GM18498 (cell line): Measurements from ENCODE around the gene SNIP1.
A peak's percentile ranks its signal among the peaks of the same experiment; 100 is the strongest.
"Not testable (repeated sequence)": the region's sequence is repeated elsewhere in the genome, so short reads cannot be mapped to it uniquely, and the experiment has no call there.

ENCODE experiments used
- ATAC-seq: cut with Tn5 transposase; IDR thresholded peaks from one replicate; pipeline ENCODE4 v1.9.1; 2021; ENCODE audit warnings: mild to moderate bottlenecking, moderate library complexity; ENCODE audit not compliant: unreplicated experiment

SNIP1 gene

GRCh38 chr1:37514350-37515184 lies 39.5 kb downstream of the SNIP1 start, which contains the start of gene MEAF6:
TSS of gene MEAF6 (minus strand) at chr1:37514766. CDS start at chr1:37514746, 20 bp downstream.
- peak; percentile 92 for ATAC-seq

GRCh38 chr1:37513795-37514349 lies 40.2 kb downstream of the SNIP1 start:
- peak; percentile 38 for ATAC-seq

GRCh38 chr1:37509181-37509580 lies 44.9 kb downstream of the SNIP1 start:
- no peak for ATAC-seq

GRCh38 chr1:37506740-37507139 lies 47.4 kb downstream of the SNIP1 start:
- no peak for ATAC-seq

GRCh38 chr1:37502791-37503190 lies 51.3 kb downstream of the SNIP1 start:
- ATAC-seq, result not testable (repeated sequence)

GRCh38 chr1:37502104-37502503 lies 52.0 kb downstream of the SNIP1 start:
- no peak for ATAC-seq

- ATAC-seq, result no peak
Observed at GRCh38 chr1:37501661-37502060, 52.4 kb downstream of the SNIP1 start.

GRCh38 chr1:37498872-37499617 lies 55.0 kb downstream of the SNIP1 start:
- no peak for ATAC-seq

- ATAC-seq, result no peak
Observed at GRCh38 chr1:37497832-37498231, 56.3 kb downstream of the SNIP1 start.

GRCh38 chr1:37495875-37496274 lies 58.2 kb downstream of the SNIP1 start:
- no peak for ATAC-seq

GRCh38 chr1:37493336-37494098 lies 60.6 kb downstream of the SNIP1 start:
- no peak for ATAC-seq

- ATAC-seq, result no peak
Observed at GRCh38 chr1:37487619-37487984, 66.5 kb downstream of the SNIP1 start.

GRCh38 chr1:37486680-37487618 lies 67.1 kb downstream of the SNIP1 start:
- ATAC-seq, result peak; percentile 48

- ATAC-seq, result no peak
Observed at GRCh38 chr1:37485902-37486679, 68.0 kb downstream of the SNIP1 start.
